Measurements from ENCODE around the gene FBLN1. TPM values are rescaled to one million over a fixed set of nuclear protein-coding genes. Genes with fewer than 3 reads are reported as not detected.

Gene FBLN1
- polyA plus RNA-seq, 1 of the 3 experiments (the other 2 are of a cell fraction) = 147 TPM

DNA sequence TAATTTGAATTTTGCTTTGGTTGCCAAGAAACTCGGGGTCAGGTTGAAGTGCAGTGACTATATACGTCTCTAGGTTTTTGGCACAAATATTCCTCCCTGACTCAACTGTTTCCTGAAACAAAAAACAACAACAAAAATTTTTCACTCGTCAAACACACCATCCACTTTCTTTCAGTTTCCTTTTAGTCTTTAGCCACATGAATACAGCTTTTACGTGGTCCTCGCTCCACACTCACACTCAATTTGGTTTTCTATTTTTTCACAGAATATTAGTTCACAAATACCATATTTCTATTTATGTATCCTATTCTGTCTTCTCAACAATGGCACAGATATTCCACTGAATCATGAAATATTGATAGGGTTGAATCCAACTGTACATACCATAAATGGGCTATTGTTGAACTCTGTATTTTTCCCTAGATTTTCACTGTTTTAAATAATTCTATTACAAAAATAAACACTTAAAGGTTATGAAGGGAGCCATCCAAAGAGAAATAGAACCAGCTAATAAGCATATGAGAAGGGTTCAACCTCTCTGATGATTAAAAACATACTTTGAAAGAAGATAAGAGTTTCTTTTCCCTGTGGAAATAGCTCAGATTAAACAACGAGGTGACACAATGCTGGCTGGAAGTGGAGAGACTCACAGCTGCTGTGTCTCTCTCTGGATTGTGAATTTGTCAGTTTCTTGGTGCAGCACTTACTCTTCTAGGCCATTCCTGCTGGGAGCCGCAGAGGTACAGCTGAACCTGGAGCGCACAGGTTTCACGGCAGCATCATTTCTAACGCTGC lies 5.1 kb upstream of the FBLN1 start (continued):
- no peak for TF ChIP-seq GATA2 (CRISPR knock-in tag; IDR thresholded peaks at IDR 0.05)
- TF ChIP-seq FOXJ3 (CRISPR knock-in tag; IDR thresholded peaks at IDR 0.05) = no peak
- TF ChIP-seq GABPA (IDR thresholded peaks at IDR 0.05; ENCODE audit: low read depth) = no peak
- TF ChIP-seq RAD21 (IDR thresholded peaks at IDR 0.05; ENCODE audit: low read length) = no peak
- TF ChIP-seq SIN3A (IDR thresholded peaks at IDR 0.05; ENCODE audit: borderline replicate concordance, low read depth, low read length) = no peak
- TF ChIP-seq, protein P1, sequence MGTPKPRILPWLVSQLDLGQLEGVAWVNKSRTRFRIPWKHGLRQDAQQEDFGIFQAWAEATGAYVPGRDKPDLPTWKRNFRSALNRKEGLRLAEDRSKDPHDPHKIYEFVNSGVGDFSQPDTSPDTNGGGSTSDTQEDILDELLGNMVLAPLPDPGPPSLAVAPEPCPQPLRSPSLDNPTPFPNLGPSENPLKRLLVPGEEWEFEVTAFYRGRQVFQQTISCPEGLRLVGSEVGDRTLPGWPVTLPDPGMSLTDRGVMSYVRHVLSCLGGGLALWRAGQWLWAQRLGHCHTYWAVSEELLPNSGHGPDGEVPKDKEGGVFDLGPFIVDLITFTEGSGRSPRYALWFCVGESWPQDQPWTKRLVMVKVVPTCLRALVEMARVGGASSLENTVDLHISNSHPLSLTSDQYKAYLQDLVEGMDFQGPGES (IDR thresholded peaks at IDR 0.05; ENCODE audit: low read depth, low read length) = no peak

DNA sequence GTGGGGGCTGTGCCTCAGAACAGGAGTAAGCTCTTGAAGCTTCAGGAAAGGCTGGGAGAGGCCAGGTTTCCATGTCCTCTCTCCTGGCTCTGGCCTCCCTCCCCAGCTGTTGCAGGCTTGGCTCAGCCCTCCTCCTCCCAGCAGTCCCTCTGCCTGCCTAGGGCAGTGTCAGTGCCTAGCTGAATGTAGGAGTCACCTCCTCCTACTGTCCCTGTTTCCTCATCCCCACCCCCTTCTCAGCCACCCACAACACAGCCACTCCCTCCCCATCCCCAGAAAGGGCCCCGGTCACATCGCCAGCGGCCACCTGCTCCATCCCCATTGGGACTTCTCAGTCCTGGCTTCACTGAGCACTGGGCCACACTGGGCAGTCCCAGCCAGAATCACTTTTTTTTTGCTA lies 2.9 kb upstream of the FBLN1 start:
- H3K4me1 ChIP-seq (ENCODE audit: control insufficient read depth in 1 of 2, insufficient read depth in 2 of 2, low read depth in 1 of 2, low read length in 1 of 2) = peaks cover 10 to 32% of the 10 kb centered on the region in 2 experiments; a peak in 3 of 4 replicates
- H3K9me2 ChIP-seq = no peaks in the 10 kb centered on the region
- 98% methylated on average over 3 of the region's 3 CpGs for WGBS (ENCODE audit: low lambda C conversion rate)
- ChIA-PET POLR2A (interaction anchor here (0.5 to 0.6 kb wide), 2 partner anchors 29 to 64 kb away, joined by 3 to 4 read pairs; no protein-coding TSS in a partner anchor), CTCF (interaction anchor here (0.6 kb wide), 1 partner anchor 44 kb away, joined by 3 read pairs; no protein-coding TSS in a partner anchor)
- no peak overlapping the region for H3K9ac ChIP-seq
- no peak overlapping the region for H3K27ac ChIP-seq (ENCODE audit: low read depth in 2 of 2, low read length in 1 of 2)
- no peaks in the 10 kb centered on the region for H4K20me1 ChIP-seq (ENCODE audit: insufficient read depth)
- no peak overlapping the region for H2AFZ ChIP-seq (ENCODE audit: low read depth)
- H3K36me3 ChIP-seq (replicated peaks in 1 of 2; ENCODE audit: control insufficient read depth in 1 of 2, insufficient read depth in 2 of 2, low read length in 1 of 2) = no peaks in the 10 kb centered on the region
- H3K4me2 ChIP-seq = no peak overlapping the region
- TF ChIP-seq EZH2phosphoT487 (IDR thresholded peaks at IDR 0.05; ENCODE audit: borderline replicate concordance, low read depth) (no peak), NRF1 (IDR thresholded peaks at IDR 0.05; ENCODE audit: low read depth, low read length) (no peak), ELF1 (IDR thresholded peaks at IDR 0.05) (no peak)
- TF ChIP-seq, protein P2, sequence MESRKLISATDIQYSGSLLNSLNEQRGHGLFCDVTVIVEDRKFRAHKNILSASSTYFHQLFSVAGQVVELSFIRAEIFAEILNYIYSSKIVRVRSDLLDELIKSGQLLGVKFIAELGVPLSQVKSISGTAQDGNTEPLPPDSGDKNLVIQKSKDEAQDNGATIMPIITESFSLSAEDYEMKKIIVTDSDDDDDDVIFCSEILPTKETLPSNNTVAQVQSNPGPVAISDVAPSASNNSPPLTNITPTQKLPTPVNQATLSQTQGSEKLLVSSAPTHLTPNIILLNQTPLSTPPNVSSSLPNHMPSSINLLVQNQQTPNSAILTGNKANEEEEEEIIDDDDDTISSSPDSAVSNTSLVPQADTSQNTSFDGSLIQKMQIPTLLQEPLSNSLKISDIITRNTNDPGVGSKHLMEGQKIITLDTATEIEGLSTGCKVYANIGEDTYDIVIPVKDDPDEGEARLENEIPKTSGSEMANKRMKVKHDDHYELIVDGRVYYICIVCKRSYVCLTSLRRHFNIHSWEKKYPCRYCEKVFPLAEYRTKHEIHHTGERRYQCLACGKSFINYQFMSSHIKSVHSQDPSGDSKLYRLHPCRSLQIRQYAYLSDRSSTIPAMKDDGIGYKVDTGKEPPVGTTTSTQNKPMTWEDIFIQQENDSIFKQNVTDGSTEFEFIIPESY (IDR thresholded peaks at IDR 0.05; ENCODE audit: borderline replicate concordance, low read depth) = no peak
- no peak overlapping the region for H3K4me3 ChIP-seq (ENCODE audit: low read depth in 2 of 2, low read length in 1 of 2)
- H3K27me3 ChIP-seq (ENCODE audit: insufficient read depth) = no peaks in the 10 kb centered on the region
- no peak for DNase-seq
- no peaks in the 10 kb centered on the region for H3F3A ChIP-seq (replicated peaks; ENCODE audit: insufficient read depth)
- peaks cover 17% of the 10 kb centered on the region for H3K79me2 ChIP-seq (ENCODE audit: insufficient read depth)
- no peaks in the 10 kb centered on the region for H3K9me3 ChIP-seq
